ENCODE data around the gene PPARG. TPM values are rescaled to one million over a fixed set of nuclear protein-coding genes. Genes with fewer than 3 reads are reported as not detected.

PPARG gene
- total RNA-seq, 1 experiment from 2014 or later = 0.79 TPM

- TF ChIP-seq ZNF532 (CRISPR knock-in tag; IDR thresholded peaks at IDR 0.05; ENCODE audit: borderline replicate concordance) (no peak), ZBTB21 (CRISPR knock-in tag; IDR thresholded peaks at IDR 0.05; ENCODE audit: borderline replicate concordance) (no peak), E2F1 (CRISPR knock-in tag; IDR thresholded peaks at IDR 0.05) (no peak), E2F4 (CRISPR knock-in tag; IDR thresholded peaks at IDR 0.05; ENCODE audit: borderline replicate concordance, low read depth) (no peak), NFATC4 (CRISPR knock-in tag; IDR thresholded peaks at IDR 0.05) (no peak), CTCF (IDR thresholded peaks at IDR 0.05) (no peak), MLX (CRISPR knock-in tag; IDR thresholded peaks at IDR 0.05) (no peak), ZMAT4 (CRISPR knock-in tag; IDR thresholded peaks at IDR 0.05) (no peak)
These were observed 106.6 kb downstream of the PPARG start (continued) for GRCh38 chr3:12395349-12396012.

GRCh38 chr3:12396471-12396870 lies 107.6 kb downstream of the PPARG start:
- Mint-ChIP-seq H3K4me3 (no peak overlapping the region), H3K27ac (no peak overlapping the region), H3K36me3 (no peaks in the 10 kb centered on the region), H3K27me3 (ENCODE audit: low read depth) (no peaks in the 10 kb centered on the region; the same call in 1 of the 2 replicates), H3K4me1 (no peaks in the 10 kb centered on the region), H3K9me3 (no peaks in the 10 kb centered on the region)
- no peak for DNase-seq (ENCODE audit: low spot score)
- TF ChIP-seq USF1 (CRISPR knock-in tag; IDR thresholded peaks at IDR 0.05) (no peak), FOXP1 (CRISPR knock-in tag; IDR thresholded peaks at IDR 0.05; ENCODE audit: borderline replicate concordance) (no peak), PREB (CRISPR knock-in tag; IDR thresholded peaks at IDR 0.05; ENCODE audit: borderline replicate concordance) (no peak), HMGXB4 (CRISPR knock-in tag; IDR thresholded peaks at IDR 0.05) (no peak), ERG (CRISPR knock-in tag; IDR thresholded peaks at IDR 0.05) (no peak), OVOL2 (CRISPR knock-in tag; IDR thresholded peaks at IDR 0.05; ENCODE audit: borderline replicate concordance) (no peak), ZBTB43 (CRISPR knock-in tag; IDR thresholded peaks at IDR 0.05) (no peak), ZNF671 (CRISPR knock-in tag; IDR thresholded peaks at IDR 0.05) (no peak), SMAD3 (CRISPR knock-in tag; IDR thresholded peaks at IDR 0.05; ENCODE audit: borderline replicate concordance) (no peak), GABPB1 (CRISPR knock-in tag; IDR thresholded peaks at IDR 0.05) (no peak)
- ChIA-PET CTCF (interaction anchor here (2.3 kb wide), 1 partner anchor 83 kb away, joined by 7 read pairs; no protein-coding TSS in a partner anchor), POLR2A (no interaction called here)
- ATAC-seq = no peak
